H1 (cell line): ENCODE measurements around the gene NOL4L. TPM values are rescaled to one million over a fixed set of nuclear protein-coding genes. Genes with fewer than 3 reads are reported as not detected.

Experiments used
- CTCF ChIA-PET: fragments of 300-600 bp; sonication (Branson Sonifier 250); formaldehyde crosslinking; loops from one replicate; lab custom pipeline; 2021; ENCODE audit not compliant: partially characterized antibody; lab: Charles Lee
- POLR2A ChIA-PET: fragments of 300-600 bp; sonication (Branson Sonifier 250); formaldehyde crosslinking; loops from one replicate; lab custom pipeline; 2021; ENCODE audit warnings: inconsistent platforms; ENCODE audit not compliant: partially characterized antibody; lab: Charles Lee
- DNase-seq, 2 experiments: peaks; one replicate each; pipeline versions ENCODE4 v3.0.0 to v3.0.0-alpha.2; 2010 to 2022; ENCODE audit warnings: low spot score in 2 of 2, low read depth in 1 of 2, mixed read lengths in 1 of 2
- FAIRE-seq: peaks from 2 replicates; lab custom pipeline; 2011; peaks lifted over from hg19 to GRCh38; lab: Jason Lieb, UNC
- H2AFZ ChIP-seq: 2 replicates; pipeline ENCODE4 v1.8.1; 2012; ENCODE audit warnings: low read length, inconsistent platforms
- H2AK5ac ChIP-seq: 2 replicates; pipeline ENCODE4 v1.6.1; 2013; ENCODE audit warnings: low read depth, low read length
- H2BK120ac ChIP-seq: replicated peaks from 2 replicates; pipeline ENCODE3; 2013; ENCODE audit warnings: low read depth, low read length, inconsistent platforms
- H2BK12ac ChIP-seq: 2 replicates; pipeline ENCODE4 v1.6.1; 2013; ENCODE audit warnings: low read depth, low read length
- H2BK15ac ChIP-seq: 2 replicates; pipeline ENCODE4 v1.6.1; 2013; ENCODE audit warnings: low read length
- H2BK20ac ChIP-seq: 2 replicates; pipeline ENCODE4 v1.6.1; 2013; ENCODE audit warnings: low read length
- H2BK5ac ChIP-seq: 2 replicates; pipeline ENCODE4 v1.6.1; 2013; ENCODE audit warnings: low read depth, low read length
- H3K14ac ChIP-seq: 2 replicates; pipeline ENCODE4 v1.6.1; 2013; ENCODE audit warnings: inconsistent platforms; ENCODE audit not compliant: insufficient read length
- H3K18ac ChIP-seq: 2 replicates; pipeline ENCODE4 v1.6.1; 2013; ENCODE audit warnings: low read length; ENCODE audit errors: extremely low read depth
- H3K23ac ChIP-seq: 2 replicates; pipeline ENCODE4 v1.6.1; 2013; ENCODE audit warnings: inconsistent platforms; ENCODE audit not compliant: insufficient read length
- H3K23me2 ChIP-seq: 2 replicates; pipeline ENCODE4 v1.6.1; 2013; ENCODE audit warnings: low read depth, low read length
- H3K27ac ChIP-seq: 2 replicates; pipeline ENCODE4 v1.6.1; 2011; ENCODE audit warnings: low read depth, low read length, inconsistent platforms
- H3K27me3 ChIP-seq, 4 experiments: replicated peaks in 1 of 4; 1 replicate in 1 of 4; 2 replicates in 3 of 4; pipeline versions ENCODE4 v1.6.1 to v1.8.1; 2011 to 2013; ENCODE audit warnings: low read length in 3 of 4, mild to moderate bottlenecking in 3 of 4, inconsistent platforms in 2 of 4, mixed read lengths in 2 of 4, moderate library complexity in 1 of 4; ENCODE audit not compliant: control insufficient read depth in 3 of 4, insufficient read depth in 3 of 4; ENCODE audit errors: extremely low read depth in 1 of 4
- H3K36me3 ChIP-seq, 4 experiments: 2 replicates each; pipeline versions ENCODE4 v1.6.1 to v1.8.1; 2011 to 2013; ENCODE audit warnings: mild to moderate bottlenecking in 4 of 4, low read length in 3 of 4, moderate library complexity in 2 of 4, control low read depth in 1 of 4, inconsistent platforms in 1 of 4; ENCODE audit not compliant: insufficient read depth in 4 of 4, control insufficient read depth in 2 of 4
- H3K4ac ChIP-seq: replicated peaks from 2 replicates; pipeline ENCODE3; 2013; ENCODE audit warnings: low read length, low read depth, mixed read lengths, inconsistent platforms; ENCODE audit not compliant: insufficient read length
- H3K4me1 ChIP-seq, 4 experiments: replicated peaks in 1 of 4; 1 replicate in 1 of 4; 2 replicates in 3 of 4; pipeline versions ENCODE4 v1.6.1 to v1.8.1; 2011 to 2013; ENCODE audit warnings: low read length in 3 of 4, inconsistent platforms in 2 of 4, mixed read lengths in 1 of 4; ENCODE audit not compliant: insufficient read depth in 4 of 4, control insufficient read depth in 3 of 4
- H3K4me2 ChIP-seq, 2 experiments: 2 replicates each; pipeline versions ENCODE4 v1.6.1 to v1.8.1; 2011 to 2013; ENCODE audit warnings: low read depth in 2 of 2, low read length in 2 of 2, control low read depth in 1 of 2, inconsistent platforms in 1 of 2, mild to moderate bottlenecking in 1 of 2; ENCODE audit not compliant: insufficient read depth in 1 of 2
- H3K4me3 ChIP-seq, 4 experiments: fragments of 200-600, 300-600 bp in 1 of 4; sonication (generic), shearing (Covaris generic), sonication (Bioruptor Twin) in 1 of 4; 2 replicates each; pipeline versions ENCODE4 v1.5.1 to v1.8.1; 2011 to 2016; ENCODE audit warnings: low read length in 4 of 4, low read depth in 3 of 4, control low read depth in 2 of 4, inconsistent platforms in 2 of 4, mild to moderate bottlenecking in 2 of 4, mixed read lengths in 1 of 4, moderate library complexity in 1 of 4; ENCODE audit not compliant: insufficient read depth in 2 of 4; ENCODE audit errors: extremely low read depth in 1 of 4
- H3K56ac ChIP-seq: replicated peaks from 2 replicates; pipeline ENCODE3; 2013; ENCODE audit warnings: low read depth, mild to moderate bottlenecking, mixed read lengths, low read length, inconsistent platforms; ENCODE audit not compliant: insufficient read length
- H3K79me1 ChIP-seq: 2 replicates; pipeline ENCODE4 v1.6.1; 2013; ENCODE audit warnings: low read depth, low read length, control low read depth
- H3K79me2 ChIP-seq, 2 experiments: 2 replicates each; pipeline versions ENCODE4 v1.6.1 to v1.8.1; 2012 to 2013; ENCODE audit warnings: low read length in 2 of 2, mild to moderate bottlenecking in 2 of 2, inconsistent platforms in 1 of 2; ENCODE audit not compliant: insufficient read depth in 2 of 2, control insufficient read depth in 1 of 2
- H3K9ac ChIP-seq, 4 experiments: replicated peaks in 1 of 4; 1 replicate in 1 of 4; 2 replicates in 3 of 4; pipeline versions ENCODE4 v1.6.1 to v1.8.1; 2011 to 2013; ENCODE audit warnings: low read depth in 3 of 4, low read length in 3 of 4, control low read depth in 2 of 4, mild to moderate bottlenecking in 2 of 4, moderate library complexity in 2 of 4, inconsistent platforms in 1 of 4; ENCODE audit errors: extremely low read depth in 1 of 4
- H3K9me3 ChIP-seq, 2 experiments: 2 replicates each; pipeline versions ENCODE4 v1.6.1 to v1.8.1; 2012 to 2013; ENCODE audit warnings: mild to moderate bottlenecking in 2 of 2, moderate library complexity in 2 of 2, control low read depth in 1 of 2, inconsistent platforms in 1 of 2, low read depth in 1 of 2, low read length in 1 of 2, mixed read lengths in 1 of 2; ENCODE audit not compliant: insufficient read depth in 2 of 2
- H4K20me1 ChIP-seq, 2 experiments: replicated peaks in 1 of 2; 2 replicates each; pipeline versions ENCODE3 to v1.8.1; 2011 to 2013; ENCODE audit warnings: inconsistent platforms in 2 of 2, low read length in 2 of 2, mild to moderate bottlenecking in 1 of 2; ENCODE audit not compliant: insufficient read depth in 2 of 2, control insufficient read depth in 1 of 2
- H4K5ac ChIP-seq: 2 replicates; pipeline ENCODE4 v1.6.1; 2013; ENCODE audit warnings: low read length, low read depth, mixed read lengths, inconsistent platforms; ENCODE audit not compliant: insufficient read length
- H4K8ac ChIP-seq: 2 replicates; pipeline ENCODE4 v1.8.0; 2013; ENCODE audit warnings: mild to moderate bottlenecking, moderate library complexity, low read length, inconsistent platforms; ENCODE audit not compliant: insufficient read depth; ENCODE audit errors: extremely low read depth
- H4K91ac ChIP-seq: replicated peaks from 2 replicates; pipeline ENCODE3; 2013; ENCODE audit warnings: low read length, mixed read lengths, inconsistent platforms; ENCODE audit not compliant: insufficient read length
- CHD2 ChIP-seq: IDR thresholded peaks from 2 replicates; pipeline ENCODE4 v1.6.1; 2012; ENCODE audit warnings: low read length, improper control_type of control experiment
- EZH2 ChIP-seq: fragments of 200-600 bp; sonication (generic); IDR thresholded peaks from 2 replicates; pipeline ENCODE4 v1.7.1; 2012; ENCODE audit warnings: low read depth, mild to moderate bottlenecking, moderate library complexity, low read length, inconsistent platforms; ENCODE audit not compliant: severe bottlenecking
- FOSL1 ChIP-seq: IDR thresholded peaks from 2 replicates; pipeline ENCODE4 v1.6.1; 2011; ENCODE audit warnings: mild to moderate bottlenecking, low read depth, low read length, moderate library complexity; ENCODE audit not compliant: insufficient read depth
- NANOG ChIP-seq: IDR thresholded peaks from 2 replicates; pipeline ENCODE4 v1.6.1; 2011; ENCODE audit warnings: low read length, low read depth, mild to moderate bottlenecking, inconsistent platforms; ENCODE audit not compliant: insufficient read depth, poor library complexity, severe bottlenecking
- POLR2AphosphoS5 ChIP-seq: IDR thresholded peaks from 2 replicates; pipeline ENCODE4 v1.6.1; 2011; ENCODE audit warnings: low read depth, low read length
- POU5F1 ChIP-seq: IDR thresholded peaks from 2 replicates; pipeline ENCODE4 v1.6.1; 2011; ENCODE audit warnings: low read depth, mild to moderate bottlenecking, low read length, moderate library complexity
- RAD21 ChIP-seq, 2 experiments: IDR thresholded peaks in 1 of 2; conservative IDR thresholded peaks in 1 of 2; 2 replicates each; pipeline ENCODE4 v1.6.1; 2011; ENCODE audit warnings: low read depth in 2 of 2, low read length in 2 of 2, improper control_type of control experiment in 1 of 2, inconsistent platforms in 1 of 2, mild to moderate bottlenecking in 1 of 2, moderate library complexity in 1 of 2
- RBBP5 ChIP-seq: IDR thresholded peaks from 2 replicates; pipeline ENCODE4 v1.7.1; 2012; ENCODE audit warnings: low read depth, mild to moderate bottlenecking, inconsistent platforms, low read length, moderate library complexity, borderline replicate concordance
- SP4 ChIP-seq: IDR thresholded peaks from 2 replicates; pipeline ENCODE4 v1.6.1; 2012; ENCODE audit warnings: low read length, inconsistent platforms
- WGBS, 2 experiments: shearing (Covaris generic) in 1 of 2; methylation state at CpG; one replicate each; pipeline versions ENCODE4 v1.1.6 to v1.1.7; 2013 to 2015; ENCODE audit warnings: low lambda C conversion rate in 2 of 2, mixed read lengths in 2 of 2, inconsistent platforms in 1 of 2, low coverage in 1 of 2, missing lambda C conversion rate in 1 of 2; ENCODE audit not compliant: insufficient replicate concordance in 2 of 2, insufficient coverage in 1 of 2, insufficient read length in 1 of 2; ENCODE audit errors: extremely low coverage in 1 of 2, missing lambda C conversion rate in 1 of 2; 5-methylcytosine and 5-hydroxymethylcytosine counted together
- polyA plus RNA-seq, 7 experiments: library from polyadenylated mRNA; depleted of rRNA in 3 of 7; stranded (reverse) in 5 of 7; unstranded in 2 of 7; fragments of >200 nt in 5 of 7; fragments of 200-250 nt in 2 of 7; gene quantifications; 1 replicate in 5 of 7; 2 replicates in 1 of 7; 4 replicates in 1 of 7; pipeline versions ENCODE4 v1.2.1 to v1.2.3, GENCODE V29; 2011 to 2013; ENCODE audit warnings: missing spikeins in 2 of 7, mixed read lengths in 2 of 7
- total RNA-seq: library from RNA; stranded (reverse); fragmentation: NEBNext Ultra II Directional; extraction: Animal tissue kit (Norgen Biotek cat#: 25700); gene quantifications from 2 replicates; pipeline ENCODE4 v1.2.1, GENCODE V29; 2021
- TF ChIP-seq, protein P1 (sequence below): IDR thresholded peaks from 2 replicates; pipeline ENCODE4 v1.6.1; 2011; ENCODE audit warnings: low read length, improper control_type of control experiment

The NOL4L gene
- total and polyA plus RNA-seq, 2 of the 8 experiments (the other 6 are each of a cell fraction or from before 2014, with no cell fraction given) = 15.3 to 23.7 TPM

DNA sequence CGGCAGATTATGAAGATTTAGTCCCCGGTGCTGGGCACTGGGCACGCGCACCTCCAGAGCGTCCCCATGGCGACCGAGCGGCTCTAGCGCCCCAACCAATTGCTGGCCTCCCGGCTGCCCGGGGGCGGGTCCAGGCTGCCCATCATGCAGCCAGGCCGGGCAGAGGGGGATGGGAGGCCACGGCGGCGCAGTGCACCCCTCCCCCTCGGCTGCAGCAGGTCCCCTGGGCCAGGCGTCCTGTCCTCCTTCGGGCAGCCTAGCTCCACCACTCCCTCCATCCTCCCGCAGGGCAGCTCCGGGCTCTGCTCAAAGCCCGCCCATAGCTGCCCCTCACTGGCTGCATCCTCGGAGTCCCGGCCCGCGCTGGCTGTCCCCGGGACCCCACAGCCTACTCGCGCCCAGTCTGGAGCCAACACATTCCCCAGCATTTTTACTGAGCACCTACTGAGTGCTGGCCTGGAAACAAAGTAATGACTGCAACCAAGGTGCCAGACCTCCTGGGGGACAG lies 127.6 kb downstream of the NOL4L start:
- FAIRE-seq = no peak
- no peak overlapping the region for H3K14ac ChIP-seq
- no peak overlapping the region for H3K23ac ChIP-seq
- DNase-seq = peak; percentile 81 to 90
- peaks cover 9 to 22% of the 10 kb centered on the region in 2 experiments for H4K20me1 ChIP-seq
- no peak overlapping the region for H2BK120ac ChIP-seq
- H3K9me3 ChIP-seq = no peaks in the 10 kb centered on the region
- ChIA-PET CTCF (interaction anchor here (0.9 to 2.8 kb wide), 13 partner anchors 8 to 65 kb away, joined by 3 to 11 read pairs (median 4); no protein-coding TSS in a partner anchor), POLR2A (interaction anchor here (0.5 to 2.1 kb wide), 8 partner anchors 16 to 198 kb away, joined by 3 to 7 read pairs (median 3); partner anchors contain the start of gene KIF3B)
- peak overlapping the region; percentile 41 to 61 (median 47) for H3K4me3 ChIP-seq
- H3K27ac ChIP-seq = no peak overlapping the region
- H3K36me3 ChIP-seq = peaks cover 7 to 15% (median 10%) of the 10 kb centered on the region in 4 experiments; a peak in 5 of 8 replicates
- peak overlapping the region; percentile 95 for H3K18ac ChIP-seq
- H3K79me2 ChIP-seq = no peaks in the 10 kb centered on the region
- no peak overlapping the region for H3K4ac ChIP-seq
- H2BK20ac ChIP-seq = peak overlapping the region; percentile 80; the same call in 1 of the 2 replicates
- H3K9ac ChIP-seq = no peak overlapping the region; a peak in 1 of 7 replicates
- H4K8ac ChIP-seq = peak overlapping the region; percentile 82; the same call in 1 of the 2 replicates
- H4K91ac ChIP-seq = peak overlapping the region; percentile 79
- H2BK5ac ChIP-seq = peak overlapping the region; percentile 77; the same call in 1 of the 2 replicates
- 0 out of 2 replicates have a peak overlapping the region, but pooled peaks have one; percentile 85 for H2BK12ac ChIP-seq
- peaks cover 0 to 16% (median 12%) of the 10 kb centered on the region in 4 experiments; a peak in 6 of 7 replicates for H3K4me1 ChIP-seq
- no peaks in the 10 kb centered on the region; the same call in 1 of the 2 replicates for H3K79me1 ChIP-seq
- H2AK5ac ChIP-seq = no peak overlapping the region; the same call in 1 of the 2 replicates
- no peak overlapping the region for H2AFZ ChIP-seq
- peak overlapping the region; percentile 89 for H4K5ac ChIP-seq
- no peak overlapping the region for H3K56ac ChIP-seq
- H2BK15ac ChIP-seq = peak overlapping the region; percentile 72; the same call in 1 of the 2 replicates
- peaks cover 2% of the 10 kb centered on the region; the same call in 1 of the 2 replicates for H3K23me2 ChIP-seq
- no peaks in the 10 kb centered on the region for H3K27me3 ChIP-seq
- 5% methylated on average over 15 of the region's 29 CpGs; no CpG with 5 or more reads in 1 of the 2 experiments for WGBS, 2 experiments
- peak overlapping the region; percentile 82 to 93 for H3K4me2 ChIP-seq
- TF ChIP-seq RBBP5 (peak; percentile 91; the same call in 1 of the 2 replicates), SP4 (no peak), EZH2 (no peak), CHD2 (peak; percentile 74), FOSL1 (no peak), POLR2AphosphoS5 (0 out of 2 replicates have a peak, but pooled peaks have one; percentile 39), NANOG (peak; percentile 31), POU5F1 (no peak), RAD21 (IDR thresholded peaks at IDR 0.05 in 1 of 2, conservative IDR thresholded peaks at IDR 0.05 in 1 of 2; ENCODE audit: low read depth in 2 of 2, low read length in 2 of 2) (no peak; a peak in 1 of 4 replicates)
- TF ChIP-seq, protein P1, sequence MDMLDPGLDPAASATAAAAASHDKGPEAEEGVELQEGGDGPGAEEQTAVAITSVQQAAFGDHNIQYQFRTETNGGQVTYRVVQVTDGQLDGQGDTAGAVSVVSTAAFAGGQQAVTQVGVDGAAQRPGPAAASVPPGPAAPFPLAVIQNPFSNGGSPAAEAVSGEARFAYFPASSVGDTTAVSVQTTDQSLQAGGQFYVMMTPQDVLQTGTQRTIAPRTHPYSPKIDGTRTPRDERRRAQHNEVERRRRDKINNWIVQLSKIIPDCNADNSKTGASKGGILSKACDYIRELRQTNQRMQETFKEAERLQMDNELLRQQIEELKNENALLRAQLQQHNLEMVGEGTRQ = no peak
